Measurements from ENCODE around the gene GIMAP4.

GRCh38 chr7:150520145-150520544, 47.0 kb upstream of the GIMAP4 start:
- TF ChIP-seq, protein P1, sequence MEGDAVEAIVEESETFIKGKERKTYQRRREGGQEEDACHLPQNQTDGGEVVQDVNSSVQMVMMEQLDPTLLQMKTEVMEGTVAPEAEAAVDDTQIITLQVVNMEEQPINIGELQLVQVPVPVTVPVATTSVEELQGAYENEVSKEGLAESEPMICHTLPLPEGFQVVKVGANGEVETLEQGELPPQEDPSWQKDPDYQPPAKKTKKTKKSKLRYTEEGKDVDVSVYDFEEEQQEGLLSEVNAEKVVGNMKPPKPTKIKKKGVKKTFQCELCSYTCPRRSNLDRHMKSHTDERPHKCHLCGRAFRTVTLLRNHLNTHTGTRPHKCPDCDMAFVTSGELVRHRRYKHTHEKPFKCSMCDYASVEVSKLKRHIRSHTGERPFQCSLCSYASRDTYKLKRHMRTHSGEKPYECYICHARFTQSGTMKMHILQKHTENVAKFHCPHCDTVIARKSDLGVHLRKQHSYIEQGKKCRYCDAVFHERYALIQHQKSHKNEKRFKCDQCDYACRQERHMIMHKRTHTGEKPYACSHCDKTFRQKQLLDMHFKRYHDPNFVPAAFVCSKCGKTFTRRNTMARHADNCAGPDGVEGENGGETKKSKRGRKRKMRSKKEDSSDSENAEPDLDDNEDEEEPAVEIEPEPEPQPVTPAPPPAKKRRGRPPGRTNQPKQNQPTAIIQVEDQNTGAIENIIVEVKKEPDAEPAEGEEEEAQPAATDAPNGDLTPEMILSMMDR (conservative IDR thresholded peaks at IDR 0.05; ENCODE audit: low read length): no peak
- no peak for TF ChIP-seq EZH2phosphoT487 (IDR thresholded peaks at IDR 0.05; ENCODE audit: borderline replicate concordance, low read depth, low read length)
